Measurements from ENCODE around the gene BCL7B. TPM values are rescaled to one million over a fixed set of nuclear protein-coding genes. Genes with fewer than 3 reads are reported as not detected.

BCL7B gene
- total RNA-seq, 4 donors from 2014 or later: 107 to 131 (median 109) TPM

- no peaks in the 10 kb centered on the region for H3K9me3 ChIP-seq
- intact Hi-C loops (cut with DNase I): loop anchor here (2.0 kb wide), 1 partner anchor 58 kb away; no protein-coding TSS in a partner anchor
- peaks cover 6 to 28% (median 18%) of the 10 kb centered on the region in 4 donors for H3K36me3 ChIP-seq
- H3K27ac ChIP-seq (replicated peaks in 1 of 4): peak within 1 kb of the TSS; percentile 92 to 94 (median 92)
- no peaks in the 10 kb centered on the region for H3K27me3 ChIP-seq
- TF ChIP-seq POLR2AphosphoS5 (IDR thresholded peaks at IDR 0.05) (peak; percentile 74 to 89), EP300 (IDR thresholded peaks at IDR 0.05) (no peak), POLR2A (IDR thresholded peaks at IDR 0.05; ENCODE audit: low read depth) (peak; percentile 75)
- TF ChIP-seq, protein P1, sequence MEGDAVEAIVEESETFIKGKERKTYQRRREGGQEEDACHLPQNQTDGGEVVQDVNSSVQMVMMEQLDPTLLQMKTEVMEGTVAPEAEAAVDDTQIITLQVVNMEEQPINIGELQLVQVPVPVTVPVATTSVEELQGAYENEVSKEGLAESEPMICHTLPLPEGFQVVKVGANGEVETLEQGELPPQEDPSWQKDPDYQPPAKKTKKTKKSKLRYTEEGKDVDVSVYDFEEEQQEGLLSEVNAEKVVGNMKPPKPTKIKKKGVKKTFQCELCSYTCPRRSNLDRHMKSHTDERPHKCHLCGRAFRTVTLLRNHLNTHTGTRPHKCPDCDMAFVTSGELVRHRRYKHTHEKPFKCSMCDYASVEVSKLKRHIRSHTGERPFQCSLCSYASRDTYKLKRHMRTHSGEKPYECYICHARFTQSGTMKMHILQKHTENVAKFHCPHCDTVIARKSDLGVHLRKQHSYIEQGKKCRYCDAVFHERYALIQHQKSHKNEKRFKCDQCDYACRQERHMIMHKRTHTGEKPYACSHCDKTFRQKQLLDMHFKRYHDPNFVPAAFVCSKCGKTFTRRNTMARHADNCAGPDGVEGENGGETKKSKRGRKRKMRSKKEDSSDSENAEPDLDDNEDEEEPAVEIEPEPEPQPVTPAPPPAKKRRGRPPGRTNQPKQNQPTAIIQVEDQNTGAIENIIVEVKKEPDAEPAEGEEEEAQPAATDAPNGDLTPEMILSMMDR (IDR thresholded peaks at IDR 0.05): peak in 2 of 3 experiments; percentile 9 to 24
- peak; percentile 99 for DNase-seq (ENCODE audit: extremely low spot score)
- H3K4me3 ChIP-seq: peak within 1 kb of the TSS; percentile 85 to 96 (median 93)
- under 1% methylated on average over 31 of the region's 75 CpGs for WGBS
- H3K4me1 ChIP-seq: peaks cover 24 to 46% (median 34%) of the 10 kb centered on the region in 4 donors
Observed at GRCh38 chr7:73578342-73579128, 21.0 kb upstream of the BCL7B start, which contains the start of gene TBL2. TBL2 (minus strand) TSS chr7:73578579; CDS start chr7:73578549, 30 bp downstream.

DNA sequence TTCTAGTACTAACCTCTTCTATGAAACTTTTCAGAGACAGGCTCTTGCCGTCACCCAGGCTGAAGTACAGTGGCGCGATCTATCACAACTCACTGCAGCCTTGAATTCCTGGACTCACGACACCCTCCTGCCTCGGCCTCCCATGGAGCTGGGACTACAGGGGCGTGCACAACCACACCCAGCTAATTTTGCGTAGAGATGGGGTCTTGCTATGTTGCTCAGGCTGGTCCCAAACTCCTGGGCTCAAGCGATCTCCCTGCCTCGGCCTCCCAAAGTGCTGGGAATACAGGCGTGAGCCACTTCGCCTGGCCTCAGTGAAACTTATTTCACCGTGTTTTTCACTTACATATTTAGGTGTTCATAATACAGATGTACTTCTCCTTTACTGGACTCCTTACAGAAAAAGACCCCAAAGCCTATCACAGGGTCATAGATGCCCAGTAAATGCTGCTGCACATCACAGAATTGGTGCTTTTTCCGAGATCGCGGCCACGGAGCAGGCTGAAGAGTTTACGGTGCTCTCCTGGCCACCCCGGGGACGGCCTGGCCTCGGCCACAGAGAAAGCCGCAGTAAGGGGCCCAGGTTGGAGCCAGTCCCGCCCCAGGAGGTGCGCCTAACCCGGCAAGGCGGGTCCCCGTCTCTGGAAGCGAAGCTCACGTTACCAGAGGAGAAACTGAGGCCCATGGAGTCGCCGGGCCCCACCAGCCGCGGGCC lies 20.3 kb upstream of the BCL7B start:
- no peaks in the 10 kb centered on the region for H3K9me3 ChIP-seq
- intact Hi-C loops (cut with DNase I): loop anchor here (2.0 kb wide), 2 partner anchors 19 to 57 kb away; no protein-coding TSS in a partner anchor
- H3K27me3 ChIP-seq: no peaks in the 10 kb centered on the region
- H3K36me3 ChIP-seq: peaks cover 14 to 35% (median 25%) of the 10 kb centered on the region in 4 donors
- peak overlapping the region; percentile 92 to 94 (median 92) for H3K27ac ChIP-seq (replicated peaks in 1 of 4)
- peaks cover 24 to 46% (median 34%) of the 10 kb centered on the region in 4 donors for H3K4me1 ChIP-seq
- peak overlapping the region; percentile 85 to 96 (median 93) for H3K4me3 ChIP-seq
- TF ChIP-seq POLR2A (IDR thresholded peaks at IDR 0.05; ENCODE audit: low read depth): no peak
- no peak for TF ChIP-seq POLR2AphosphoS5 (IDR thresholded peaks at IDR 0.05)
- TF ChIP-seq EP300 (IDR thresholded peaks at IDR 0.05): no peak
- TF ChIP-seq, protein P1 (IDR thresholded peaks at IDR 0.05): no peak
- no peak for DNase-seq (ENCODE audit: extremely low spot score)
- WGBS: 24% methylated on average over 18 of the region's 32 CpGs

- H3K4me1 ChIP-seq: peaks cover 16 to 31% (median 25%) of the 10 kb centered on the region in 4 donors
- DNase-seq (ENCODE audit: extremely low spot score): no peak
- H3K36me3 ChIP-seq: peaks cover 44 to 74% (median 64%) of the 10 kb centered on the region in 4 donors
- intact Hi-C loops (cut with DNase I): no loop called here
- H3K27me3 ChIP-seq: no peaks in the 10 kb centered on the region
- no peaks in the 10 kb centered on the region for H3K9me3 ChIP-seq
- no peak for TF ChIP-seq POLR2A (IDR thresholded peaks at IDR 0.05; ENCODE audit: low read depth)
- no peak for TF ChIP-seq EP300 (IDR thresholded peaks at IDR 0.05)
- TF ChIP-seq, protein P1 (IDR thresholded peaks at IDR 0.05): no peak
- WGBS: 94% methylated on average over 6 of the region's 11 CpGs
- H3K4me3 ChIP-seq: no peak overlapping the region
- no peak overlapping the region for H3K27ac ChIP-seq (replicated peaks in 1 of 4)
Observed at GRCh38 chr7:73573791-73574190, 16.3 kb upstream of the BCL7B start.

- no peaks in the 10 kb centered on the region for H3K9me3 ChIP-seq
- intact Hi-C loops (cut with DNase I): no loop called here
- H3K4me1 ChIP-seq: peaks cover 16 to 30% (median 24%) of the 10 kb centered on the region in 4 donors
- H3K27me3 ChIP-seq: no peaks in the 10 kb centered on the region
- DNase-seq (ENCODE audit: extremely low spot score): no peak
- H3K4me3 ChIP-seq: no peak overlapping the region
- H3K27ac ChIP-seq (replicated peaks in 1 of 4): no peak overlapping the region
- peaks cover 44 to 79% (median 66%) of the 10 kb centered on the region in 4 donors for H3K36me3 ChIP-seq
- TF ChIP-seq POLR2AphosphoS5 (IDR thresholded peaks at IDR 0.05) (no peak), POLR2A (IDR thresholded peaks at IDR 0.05; ENCODE audit: low read depth) (no peak), EP300 (IDR thresholded peaks at IDR 0.05) (no peak)
- TF ChIP-seq, protein P1 (IDR thresholded peaks at IDR 0.05): no peak
- WGBS: 98% methylated on average over 9 of the region's 9 CpGs
Observed at GRCh38 chr7:73573276-73573675, 15.8 kb upstream of the BCL7B start.
